ENCODE results near the gene MYRFL. TPM values are rescaled to one million over a fixed set of nuclear protein-coding genes. Genes with fewer than 3 reads are reported as not detected.
"Not testable (repeated sequence)": the region's sequence is repeated elsewhere in the genome, so short reads cannot be mapped to it uniquely, and the experiment has no call there.

Gene MYRFL
- total RNA-seq, 1 donor from 2014 or later: 0.13 TPM

DNA sequence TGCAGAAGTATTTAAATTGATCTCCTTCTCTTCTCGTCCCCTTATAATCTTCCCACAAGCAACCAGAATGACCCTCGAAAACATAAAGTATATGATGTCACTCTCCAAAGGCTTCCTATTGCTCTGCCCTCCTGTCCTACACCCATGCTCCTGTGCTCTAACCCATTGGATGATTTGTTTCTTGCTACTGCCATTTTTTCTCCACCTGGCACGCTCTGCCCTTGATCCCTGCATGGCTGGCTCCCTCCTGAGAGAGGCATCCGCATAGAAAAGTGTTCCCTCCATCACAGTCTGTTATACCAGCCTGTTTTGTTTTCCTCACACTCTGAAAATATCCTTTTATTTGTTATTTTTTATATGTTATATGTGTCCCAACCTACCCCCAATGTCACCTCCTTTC, 19.8 kb downstream of the MYRFL start:
- TF ChIP-seq, protein P1, sequence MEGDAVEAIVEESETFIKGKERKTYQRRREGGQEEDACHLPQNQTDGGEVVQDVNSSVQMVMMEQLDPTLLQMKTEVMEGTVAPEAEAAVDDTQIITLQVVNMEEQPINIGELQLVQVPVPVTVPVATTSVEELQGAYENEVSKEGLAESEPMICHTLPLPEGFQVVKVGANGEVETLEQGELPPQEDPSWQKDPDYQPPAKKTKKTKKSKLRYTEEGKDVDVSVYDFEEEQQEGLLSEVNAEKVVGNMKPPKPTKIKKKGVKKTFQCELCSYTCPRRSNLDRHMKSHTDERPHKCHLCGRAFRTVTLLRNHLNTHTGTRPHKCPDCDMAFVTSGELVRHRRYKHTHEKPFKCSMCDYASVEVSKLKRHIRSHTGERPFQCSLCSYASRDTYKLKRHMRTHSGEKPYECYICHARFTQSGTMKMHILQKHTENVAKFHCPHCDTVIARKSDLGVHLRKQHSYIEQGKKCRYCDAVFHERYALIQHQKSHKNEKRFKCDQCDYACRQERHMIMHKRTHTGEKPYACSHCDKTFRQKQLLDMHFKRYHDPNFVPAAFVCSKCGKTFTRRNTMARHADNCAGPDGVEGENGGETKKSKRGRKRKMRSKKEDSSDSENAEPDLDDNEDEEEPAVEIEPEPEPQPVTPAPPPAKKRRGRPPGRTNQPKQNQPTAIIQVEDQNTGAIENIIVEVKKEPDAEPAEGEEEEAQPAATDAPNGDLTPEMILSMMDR (IDR thresholded peaks at IDR 0.05; ENCODE audit: insufficient read depth, low read length, poor library complexity, severe bottlenecking): no peak
- DNase-seq (ENCODE audit: low read depth): no peak
- no peak overlapping the region for H3K4me3 ChIP-seq (ENCODE audit: low read depth, low read length)
- H3K27me3 ChIP-seq (ENCODE audit: control insufficient read depth, insufficient read depth, low read length): no peaks in the 10 kb centered on the region
- H3K36me3 ChIP-seq (ENCODE audit: control insufficient read depth, insufficient read depth, low read length): no peaks in the 10 kb centered on the region

DNA sequence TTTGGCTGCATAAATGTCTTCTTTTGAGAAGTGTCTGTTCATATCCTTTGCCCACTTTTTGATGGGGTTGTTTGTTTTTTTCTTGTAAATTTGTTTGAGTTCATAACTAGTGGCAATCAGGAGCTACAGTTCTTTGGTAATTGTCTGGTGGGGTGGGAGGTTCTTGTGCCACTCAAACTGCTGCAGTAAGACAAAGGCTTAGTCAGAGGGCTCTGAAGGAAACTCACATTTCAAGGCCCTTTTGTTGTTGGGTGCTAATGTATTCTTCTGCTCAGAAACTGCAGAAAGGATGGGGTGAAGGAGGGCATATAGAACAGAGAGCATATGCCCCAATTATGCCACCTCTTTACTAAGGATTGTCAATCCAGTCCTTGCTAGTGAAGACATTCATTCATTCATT, 21.9 kb downstream of the MYRFL start:
- Histone ChIP-seq H3K36me3 (ENCODE audit: control insufficient read depth, insufficient read depth, low read length) (no peaks in the 10 kb centered on the region), H3K27me3 (ENCODE audit: control insufficient read depth, insufficient read depth, low read length) (no peaks in the 10 kb centered on the region), H3K4me3 (ENCODE audit: low read depth, low read length) (no peak overlapping the region)
- TF ChIP-seq, protein P1 (IDR thresholded peaks at IDR 0.05; ENCODE audit: insufficient read depth, low read length, poor library complexity, severe bottlenecking): no peak
- no peak for DNase-seq (ENCODE audit: low read depth)

DNA sequence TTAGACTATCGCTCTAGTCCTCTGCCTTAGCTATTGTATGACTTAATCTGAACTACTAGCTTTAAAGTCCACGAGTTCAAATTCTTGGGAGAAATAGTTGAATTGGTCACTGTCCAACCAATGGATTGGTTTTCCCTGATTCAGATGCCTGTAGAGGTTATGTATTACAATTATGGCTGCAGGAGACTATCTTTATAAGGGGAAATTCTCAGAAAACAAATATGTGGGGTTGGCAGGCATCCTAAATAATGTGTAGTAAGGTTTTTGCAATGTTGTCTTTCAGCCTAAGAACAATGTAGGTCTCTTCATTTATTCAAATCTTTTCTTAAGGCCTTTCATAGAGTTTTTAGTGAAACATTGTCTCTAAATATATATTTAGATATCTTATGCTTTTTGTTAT, 26.9 kb downstream of the MYRFL start:
- Histone ChIP-seq H3K4me3 (ENCODE audit: low read depth, low read length) (no peak overlapping the region), H3K27me3 (ENCODE audit: control insufficient read depth, insufficient read depth, low read length) (no peaks in the 10 kb centered on the region), H3K36me3 (ENCODE audit: control insufficient read depth, insufficient read depth, low read length) (no peaks in the 10 kb centered on the region)
- no peak for DNase-seq (ENCODE audit: low read depth)
- TF ChIP-seq, protein P1 (IDR thresholded peaks at IDR 0.05; ENCODE audit: insufficient read depth, low read length, poor library complexity, severe bottlenecking): no peak

DNA sequence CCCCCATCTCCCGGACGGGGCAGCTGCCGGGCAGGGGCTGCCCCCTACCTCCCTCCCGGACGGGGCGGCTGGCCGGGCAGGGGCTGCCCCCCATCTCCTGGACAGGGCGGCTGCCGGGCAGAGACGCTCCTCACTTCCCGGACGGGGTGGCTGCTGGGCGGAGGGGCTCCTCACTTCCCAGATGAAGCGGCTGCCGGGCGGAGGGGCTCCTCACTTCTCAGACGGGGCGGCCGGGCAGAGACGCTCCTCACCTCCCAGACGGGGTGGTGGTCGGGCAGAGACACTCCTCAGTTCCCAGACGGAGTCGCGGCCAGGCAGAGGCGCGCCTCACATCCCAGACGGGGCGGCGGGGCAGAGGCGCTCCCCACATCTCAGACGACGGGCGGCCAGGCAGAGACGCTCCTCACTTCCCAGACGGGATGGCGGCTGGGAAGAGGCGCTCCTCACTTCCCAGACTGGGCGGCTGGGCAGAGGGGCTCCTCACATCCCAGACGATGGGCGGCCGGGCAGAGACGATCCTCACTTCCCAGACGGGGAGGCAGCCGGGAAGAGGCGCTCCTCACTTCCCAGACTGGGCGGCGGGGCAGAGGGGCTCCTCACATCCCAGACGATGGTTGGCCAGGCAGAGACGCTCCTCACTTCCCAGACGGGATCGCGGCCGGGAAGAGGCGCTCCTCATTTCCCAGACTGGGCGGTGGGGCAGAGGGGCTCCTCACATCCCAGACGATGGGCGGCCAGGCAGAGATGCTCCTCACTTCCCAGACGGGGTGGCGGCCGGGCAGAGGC, 28.3 kb downstream of the MYRFL start:
- not testable (repeated sequence) for DNase-seq (ENCODE audit: low read depth); H3K4me3 ChIP-seq (ENCODE audit: low read depth, low read length); H3K36me3 ChIP-seq (ENCODE audit: control insufficient read depth, insufficient read depth, low read length); H3K27me3 ChIP-seq (ENCODE audit: control insufficient read depth, insufficient read depth, low read length)

DNA sequence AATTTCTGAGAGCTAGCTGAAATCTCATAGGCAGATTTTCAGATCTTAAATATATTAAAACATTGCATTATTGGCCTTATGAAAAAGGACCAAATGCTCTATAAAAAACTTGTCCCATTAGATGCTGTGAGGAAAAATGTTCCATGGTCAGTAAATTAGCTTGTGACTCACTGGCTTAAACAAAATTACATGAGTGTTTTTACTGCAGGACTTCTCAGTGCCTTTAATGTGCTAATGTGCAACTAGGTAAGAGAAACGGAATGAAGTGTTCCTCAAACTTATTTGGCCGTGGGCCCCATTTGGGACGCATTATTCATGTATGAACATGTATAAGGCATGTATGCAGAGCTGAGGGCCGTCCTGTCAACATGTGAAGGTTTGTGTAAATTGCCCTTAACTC, 41.7 kb downstream of the MYRFL start:
- DNase-seq (ENCODE audit: low read depth): no peak
- no peaks in the 10 kb centered on the region for H3K36me3 ChIP-seq (ENCODE audit: control insufficient read depth, insufficient read depth, low read length)
- no peaks in the 10 kb centered on the region for H3K27me3 ChIP-seq (ENCODE audit: control insufficient read depth, insufficient read depth, low read length)
- no peak overlapping the region for H3K4me3 ChIP-seq (ENCODE audit: low read depth, low read length)
- TF ChIP-seq, protein P1 (IDR thresholded peaks at IDR 0.05; ENCODE audit: insufficient read depth, low read length, poor library complexity, severe bottlenecking): no peak

DNA sequence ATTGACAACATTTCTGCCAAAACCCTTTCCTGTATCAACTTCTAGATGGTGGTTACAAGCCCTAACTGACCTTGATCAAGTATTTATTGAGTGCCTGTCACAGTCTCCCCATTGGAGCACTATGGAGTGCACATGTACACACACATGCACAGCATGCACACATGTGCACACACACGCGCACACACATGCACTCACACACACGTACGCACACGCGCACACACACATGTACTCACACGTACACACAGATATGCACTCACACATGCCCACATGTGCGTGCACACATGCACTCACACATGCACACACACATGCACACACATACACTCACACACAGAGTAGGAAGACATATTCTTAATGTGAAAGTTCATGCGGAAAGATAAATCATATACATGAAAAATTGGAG, 43.7 kb downstream of the MYRFL start:
- Histone ChIP-seq H3K4me3 (ENCODE audit: low read depth, low read length) (no peak overlapping the region), H3K36me3 (ENCODE audit: control insufficient read depth, insufficient read depth, low read length) (no peaks in the 10 kb centered on the region), H3K27me3 (ENCODE audit: control insufficient read depth, insufficient read depth, low read length) (no peaks in the 10 kb centered on the region)
- TF ChIP-seq, protein P1 (IDR thresholded peaks at IDR 0.05; ENCODE audit: insufficient read depth, low read length, poor library complexity, severe bottlenecking): no peak
- no peak for DNase-seq (ENCODE audit: low read depth)

Data from kidney epithelial cell (primary cell).